Endothelial cell of umbilical vein (primary cell): ENCODE measurements around the gene ETFBKMT.

Source experiments
- EZH2 ChIP-seq: IDR thresholded peaks from 2 replicates; pipeline ENCODE4 v1.6.1; 2012; ENCODE audit warnings: borderline replicate concordance, low read depth, mild to moderate bottlenecking, moderate library complexity, low read length, inconsistent platforms; ENCODE audit not compliant: severe bottlenecking
- TF ChIP-seq, protein P1 (sequence below), 2 donors: IDR thresholded peaks; 1 replicate in 1 of 2; 2 replicates in 1 of 2; pipeline ENCODE4 v1.5.1; 2011; ENCODE audit warnings: low read length in 2 of 2, mild to moderate bottlenecking in 2 of 2, moderate library complexity in 2 of 2, control low read depth in 1 of 2, inconsistent platforms in 1 of 2, low read depth in 1 of 2; ENCODE audit not compliant: insufficient read depth in 1 of 2; ENCODE audit errors: extremely low read depth in 1 of 2

DNA sequence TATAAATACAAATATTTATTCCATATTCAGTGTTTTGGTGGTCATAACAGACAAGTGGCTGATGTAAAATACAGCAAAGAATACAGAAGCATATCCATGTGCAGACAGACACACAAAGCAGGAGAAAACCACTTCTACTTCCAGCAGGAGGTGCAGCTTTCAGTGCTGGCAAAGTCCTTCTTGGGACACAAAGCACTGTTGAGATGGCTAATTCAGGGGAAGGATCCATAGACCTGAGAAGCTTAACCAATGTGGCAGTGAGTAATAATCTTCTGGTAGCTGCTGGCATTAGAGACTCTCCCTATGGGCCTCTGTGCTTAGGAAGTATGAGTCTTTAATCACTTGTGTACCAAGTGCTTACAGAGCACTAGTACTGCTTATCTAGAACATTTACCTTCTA, 42.6 kb downstream of the ETFBKMT start:
- TF ChIP-seq, protein P1, sequence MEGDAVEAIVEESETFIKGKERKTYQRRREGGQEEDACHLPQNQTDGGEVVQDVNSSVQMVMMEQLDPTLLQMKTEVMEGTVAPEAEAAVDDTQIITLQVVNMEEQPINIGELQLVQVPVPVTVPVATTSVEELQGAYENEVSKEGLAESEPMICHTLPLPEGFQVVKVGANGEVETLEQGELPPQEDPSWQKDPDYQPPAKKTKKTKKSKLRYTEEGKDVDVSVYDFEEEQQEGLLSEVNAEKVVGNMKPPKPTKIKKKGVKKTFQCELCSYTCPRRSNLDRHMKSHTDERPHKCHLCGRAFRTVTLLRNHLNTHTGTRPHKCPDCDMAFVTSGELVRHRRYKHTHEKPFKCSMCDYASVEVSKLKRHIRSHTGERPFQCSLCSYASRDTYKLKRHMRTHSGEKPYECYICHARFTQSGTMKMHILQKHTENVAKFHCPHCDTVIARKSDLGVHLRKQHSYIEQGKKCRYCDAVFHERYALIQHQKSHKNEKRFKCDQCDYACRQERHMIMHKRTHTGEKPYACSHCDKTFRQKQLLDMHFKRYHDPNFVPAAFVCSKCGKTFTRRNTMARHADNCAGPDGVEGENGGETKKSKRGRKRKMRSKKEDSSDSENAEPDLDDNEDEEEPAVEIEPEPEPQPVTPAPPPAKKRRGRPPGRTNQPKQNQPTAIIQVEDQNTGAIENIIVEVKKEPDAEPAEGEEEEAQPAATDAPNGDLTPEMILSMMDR (IDR thresholded peaks at IDR 0.05; ENCODE audit: extremely low read depth in 1 of 2, insufficient read depth in 1 of 2, low read depth in 1 of 2, low read length in 2 of 2), result peak in 1 of 2 donors; percentile 19
- TF ChIP-seq EZH2, result no peak
